GM18868 (cell line): Measurements from ENCODE around the gene MAML3.

ENCODE experiments used
- ATAC-seq: cut with Tn5 transposase; IDR thresholded peaks from one replicate; pipeline ENCODE4 v1.9.1; 2021; ENCODE audit warnings: mild to moderate bottlenecking, moderate library complexity; ENCODE audit not compliant: unreplicated experiment

The MAML3 gene

GRCh38 chr4:139823746-139824145 is 330.2 kb downstream of the MAML3 start:
- no peak for ATAC-seq

GRCh38 chr4:139823345-139823744 is 330.6 kb downstream of the MAML3 start:
- no peak for ATAC-seq

GRCh38 chr4:139822391-139822790 is 331.6 kb downstream of the MAML3 start:
- no peak for ATAC-seq

GRCh38 chr4:139819082-139819481 is 334.9 kb downstream of the MAML3 start:
- no peak for ATAC-seq

- no peak for ATAC-seq
These were observed 336.1 kb downstream of the MAML3 start for GRCh38 chr4:139817657-139818452.

GRCh38 chr4:139816856-139817255 is 337.1 kb downstream of the MAML3 start:
- no peak for ATAC-seq

GRCh38 chr4:139815778-139816601 is 338.0 kb downstream of the MAML3 start:
- ATAC-seq = peak; percentile 62

GRCh38 chr4:139814323-139815015 is 339.5 kb downstream of the MAML3 start:
- ATAC-seq = no peak

- no peak for ATAC-seq
These were observed 340.1 kb downstream of the MAML3 start for GRCh38 chr4:139813881-139814280.

GRCh38 chr4:139810710-139811109 is 343.3 kb downstream of the MAML3 start:
- ATAC-seq = no peak

- ATAC-seq = no peak
These were observed 344.2 kb downstream of the MAML3 start for GRCh38 chr4:139809757-139810140.

- peak; percentile 20 for ATAC-seq
These were observed 344.9 kb downstream of the MAML3 start for GRCh38 chr4:139808808-139809756.

- ATAC-seq = peak; percentile 60
These were observed 345.6 kb downstream of the MAML3 start for GRCh38 chr4:139808381-139808807.

GRCh38 chr4:139807483-139807882 is 346.5 kb downstream of the MAML3 start:
- no peak for ATAC-seq

GRCh38 chr4:139806929-139807328 is 347.1 kb downstream of the MAML3 start:
- ATAC-seq = no peak

GRCh38 chr4:139802931-139803330 is 351.1 kb downstream of the MAML3 start:
- no peak for ATAC-seq

GRCh38 chr4:139802488-139802887 is 351.5 kb downstream of the MAML3 start:
- no peak for ATAC-seq

GRCh38 chr4:139801895-139802294 is 352.1 kb downstream of the MAML3 start:
- ATAC-seq = no peak

GRCh38 chr4:139800082-139800481 is 353.9 kb downstream of the MAML3 start:
- ATAC-seq = no peak

- ATAC-seq = no peak
These were observed 354.4 kb downstream of the MAML3 start for GRCh38 chr4:139799615-139800014.
